ENCODE measurements around the gene STAG1.

- TF ChIP-seq REST (IDR thresholded peaks at IDR 0.05; ENCODE audit: insufficient read depth in 1 of 2, low read depth in 2 of 2, low read length in 1 of 2), result no peak
- TF ChIP-seq CTCF (IDR thresholded peaks at IDR 0.05), result no peak
- TF ChIP-seq POLR2AphosphoS5 (IDR thresholded peaks at IDR 0.05; ENCODE audit: low read depth, low read length), result no peak
- no peak for TF ChIP-seq SIN3A (IDR thresholded peaks at IDR 0.05; ENCODE audit: borderline replicate concordance, insufficient read depth, low read depth, low read length)
These were observed 204.9 kb downstream of the STAG1 start for GRCh38 chr3:136547293-136547692.

Measured in Panc1 (cell line).